ENCODE measurements around the gene KRTAP3-3.

The KRTAP3-3 gene

GRCh38 chr17:40945414-40945813, 48.5 kb downstream of the KRTAP3-3 start:
- no peaks in the 10 kb centered on the region for H3K4me1 ChIP-seq
- no peak overlapping the region for H3K4me2 ChIP-seq (ENCODE audit: low read length)
- no peak overlapping the region for H2AFZ ChIP-seq
- no peak overlapping the region for H3K9ac ChIP-seq
- no peaks in the 10 kb centered on the region for H3K36me3 ChIP-seq (ENCODE audit: control insufficient read depth, insufficient read depth, low read length)
- H3K27ac ChIP-seq = no peak overlapping the region
- no peak for TF ChIP-seq CTCF (IDR thresholded peaks at IDR 0.05)
- H3K4me3 ChIP-seq (ENCODE audit: low read depth, low read length) = no peak overlapping the region
- H3K9me3 ChIP-seq (ENCODE audit: control insufficient read depth, low read length) = no peaks in the 10 kb centered on the region
- H3K27me3 ChIP-seq (ENCODE audit: control insufficient read depth, insufficient read depth, low read length) = no peaks in the 10 kb centered on the region
- no peaks in the 10 kb centered on the region for H3K79me2 ChIP-seq

GRCh38 chr17:40944531-40944930, 49.4 kb downstream of the KRTAP3-3 start:
- Histone ChIP-seq H3K9ac (no peak overlapping the region), H3K4me3 (ENCODE audit: low read depth, low read length) (no peak overlapping the region), H3K27ac (no peak overlapping the region), H3K9me3 (ENCODE audit: control insufficient read depth, low read length) (no peaks in the 10 kb centered on the region), H3K27me3 (ENCODE audit: control insufficient read depth, insufficient read depth, low read length) (no peaks in the 10 kb centered on the region), H3K4me1 (no peaks in the 10 kb centered on the region), H3K36me3 (ENCODE audit: control insufficient read depth, insufficient read depth, low read length) (no peaks in the 10 kb centered on the region), H3K79me2 (no peaks in the 10 kb centered on the region), H3K4me2 (ENCODE audit: low read length) (no peak overlapping the region), H2AFZ (no peak overlapping the region)
- no peak for TF ChIP-seq CTCF (IDR thresholded peaks at IDR 0.05)
